GM19324 (cell line): ENCODE data around the gene PCNA.

ENCODE experiments used
- ATAC-seq: cut with Tn5 transposase; IDR thresholded peaks from one replicate; pipeline ENCODE4 v1.9.1; 2021; ENCODE audit warnings: mild to moderate bottlenecking, moderate library complexity; ENCODE audit not compliant: unreplicated experiment, low FRiP score

The PCNA gene

GRCh38 chr20:5070570-5070969 is 49.2 kb downstream of the PCNA start:
- no peak for ATAC-seq

- ATAC-seq = no peak
Measured at GRCh38 chr20:5070081-5070480, 49.7 kb downstream of the PCNA start.

- ATAC-seq = no peak
Measured at GRCh38 chr20:5069141-5069806, 50.5 kb downstream of the PCNA start.

- ATAC-seq = no peak
Measured at GRCh38 chr20:5067877-5068645, 51.7 kb downstream of the PCNA start.

DNA sequence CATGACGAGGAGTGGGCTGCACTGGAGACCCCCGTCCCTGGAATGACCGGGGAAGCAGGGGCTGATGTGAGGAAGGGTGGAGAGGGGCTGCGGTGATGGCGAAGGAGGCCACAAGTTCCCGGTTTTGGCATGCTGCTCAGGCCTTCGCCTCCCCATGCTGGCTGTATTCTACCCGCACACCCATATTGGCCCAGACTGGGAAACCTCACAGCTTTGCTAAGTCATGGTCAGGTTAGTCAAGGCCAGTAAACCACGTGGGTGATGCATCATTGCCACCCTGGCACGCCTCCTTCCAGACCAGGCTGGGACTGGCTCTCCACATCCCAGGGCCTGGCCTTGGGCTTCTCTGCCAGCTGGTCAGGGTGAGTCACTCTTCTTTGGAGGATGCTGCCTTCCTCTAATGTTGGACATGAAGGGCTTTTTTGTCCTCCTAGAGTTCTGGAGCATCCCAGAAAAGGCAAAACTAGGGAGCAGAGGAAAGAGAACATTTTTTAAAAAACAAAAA is 53.8 kb downstream of the PCNA start:
- no peak for ATAC-seq

DNA sequence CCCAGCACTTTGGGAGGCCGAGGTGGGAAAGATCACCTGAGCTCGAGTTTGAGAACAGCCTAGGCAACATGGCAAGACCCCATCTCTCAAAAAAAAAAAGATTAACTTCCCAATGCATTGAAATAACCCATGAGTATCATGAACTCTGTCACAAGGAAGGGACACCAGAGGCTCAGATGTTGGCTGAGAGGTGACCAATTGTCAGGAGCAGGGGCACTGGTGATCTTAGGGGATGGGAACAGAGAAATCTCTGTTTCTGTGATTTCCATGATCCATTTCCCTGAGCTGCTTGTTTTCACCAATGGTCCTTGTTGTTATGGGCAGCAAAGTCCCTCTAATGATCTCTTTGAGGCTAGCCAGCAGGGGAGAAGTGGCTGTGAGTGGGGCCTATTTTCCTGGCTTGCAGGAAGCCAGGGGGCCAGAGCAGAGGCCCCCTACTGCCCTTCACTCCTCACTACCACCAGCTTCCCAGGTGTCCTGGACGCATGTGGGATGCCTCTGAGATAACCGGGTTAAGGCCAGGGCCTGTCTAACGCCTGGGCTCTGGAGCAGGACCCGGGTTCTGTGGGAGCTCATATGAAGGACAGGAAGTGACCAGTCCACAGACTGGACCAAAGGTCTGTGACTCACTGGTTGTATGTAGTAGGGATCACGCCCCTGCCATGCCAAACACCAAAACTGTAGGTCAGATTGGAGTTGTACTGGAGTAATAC is 54.4 kb downstream of the PCNA start:
- ATAC-seq = no peak
